Activated effector memory CD4-positive, alpha-beta T cell treated with Interleukin-2 at 50 U/mL for 16 hours (primary cell): ENCODE results near the gene SNN.

Source experiments
- DNase-seq: peaks from one replicate; pipeline ENCODE4 v3.0.0-alpha.2; 2020

SNN gene

GRCh38 chr16:11635679-11636171, 32.5 kb upstream of the SNN start:
- DNase-seq, result no peak

- DNase-seq, result no peak
Observed at GRCh38 chr16:11636172-11636721, 32.0 kb upstream of the SNN start.

DNA sequence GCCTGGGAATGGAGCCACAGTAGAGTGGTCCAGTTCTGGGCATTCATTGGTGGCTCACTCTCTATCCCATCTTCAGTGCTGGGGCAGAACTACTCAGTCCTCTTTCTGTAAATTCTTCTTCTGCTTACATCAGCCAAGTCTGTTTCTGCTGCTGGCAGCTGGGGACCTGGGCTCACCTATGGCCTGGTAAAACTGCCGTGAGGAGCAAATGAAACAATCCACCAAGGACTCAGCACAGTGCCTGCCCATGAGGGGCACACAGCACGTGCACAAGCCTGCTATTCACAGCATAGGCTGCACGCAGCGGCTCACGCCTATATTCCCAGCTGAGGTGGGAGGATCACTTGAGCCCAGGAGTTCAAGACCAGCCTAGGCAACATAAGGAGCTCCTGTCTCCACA, 30.9 kb upstream of the SNN start:
- no peak for DNase-seq

- no peak for DNase-seq
Observed at GRCh38 chr16:11638140-11638539, 30.1 kb upstream of the SNN start.

DNA sequence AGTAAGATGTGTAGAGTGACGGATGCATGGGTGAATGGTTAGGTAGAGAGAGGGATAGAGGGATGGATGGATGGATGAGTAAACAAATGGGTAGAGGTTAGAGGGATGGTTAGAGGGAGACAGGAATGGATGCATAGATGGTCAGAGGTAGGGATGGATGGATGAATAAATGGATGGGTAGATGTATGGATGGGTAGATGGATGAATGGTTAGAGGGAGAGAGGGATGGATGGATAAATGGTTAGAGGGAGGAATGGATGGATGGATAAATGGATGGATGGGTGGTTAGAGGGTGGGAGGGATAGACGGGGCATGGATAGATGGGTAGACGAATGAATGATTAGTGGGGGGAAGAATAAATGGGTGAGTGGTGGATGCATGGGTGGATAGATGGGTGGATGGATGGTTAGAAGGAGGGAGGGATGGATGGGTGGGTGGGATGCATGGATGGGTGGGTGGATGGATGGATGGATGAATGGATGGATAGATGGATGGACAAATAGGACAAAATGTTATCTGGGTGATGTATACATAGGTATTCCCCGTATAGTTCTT, 29.2 kb upstream of the SNN start:
- DNase-seq, result no peak

DNA sequence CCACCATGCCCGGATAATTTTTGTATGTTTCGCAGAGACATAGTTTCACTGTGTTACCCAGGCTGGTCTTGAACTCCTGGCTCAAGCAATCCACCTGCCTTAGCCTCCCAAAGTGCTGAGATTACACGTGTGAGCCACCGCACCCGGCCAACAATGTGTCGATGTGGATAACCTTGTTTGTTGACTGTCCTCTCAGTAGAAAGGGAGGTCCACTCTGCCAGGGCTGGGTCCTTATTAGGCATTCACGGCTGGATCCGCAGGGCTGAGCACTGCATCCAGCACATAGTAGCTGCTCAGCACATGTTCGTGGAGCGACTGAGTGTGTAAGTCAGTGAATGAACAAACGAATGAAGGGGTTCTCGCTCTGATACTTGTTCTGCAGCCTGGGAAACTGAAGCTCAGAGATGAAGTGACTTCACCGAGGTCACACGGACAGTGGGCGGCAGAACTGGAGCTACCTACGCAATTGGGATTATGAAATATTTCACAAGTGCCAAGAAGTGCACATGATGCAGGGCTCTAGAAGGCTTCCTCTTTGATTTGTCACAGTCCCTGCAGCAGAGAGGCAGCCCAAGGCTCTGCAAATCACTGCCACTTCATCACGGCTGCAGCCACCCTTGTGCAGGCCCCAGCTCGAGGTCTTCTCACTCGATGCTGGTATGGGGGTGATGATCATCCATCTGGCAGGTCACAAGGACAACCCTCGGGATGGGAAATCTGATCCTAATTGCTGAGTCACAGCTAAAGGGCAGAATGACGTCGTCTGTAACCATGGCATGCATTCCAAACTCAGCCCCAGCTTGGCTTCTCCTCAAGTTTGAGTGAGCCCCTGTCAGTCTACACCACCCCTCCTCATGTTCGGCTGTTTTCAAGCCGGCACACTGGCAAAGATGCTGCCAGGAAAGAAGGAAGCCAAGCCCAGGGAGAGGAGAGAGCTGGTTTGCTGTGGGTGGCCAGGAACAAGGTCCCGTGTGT, 28.0 kb upstream of the SNN start:
- DNase-seq, result no peak

DNA sequence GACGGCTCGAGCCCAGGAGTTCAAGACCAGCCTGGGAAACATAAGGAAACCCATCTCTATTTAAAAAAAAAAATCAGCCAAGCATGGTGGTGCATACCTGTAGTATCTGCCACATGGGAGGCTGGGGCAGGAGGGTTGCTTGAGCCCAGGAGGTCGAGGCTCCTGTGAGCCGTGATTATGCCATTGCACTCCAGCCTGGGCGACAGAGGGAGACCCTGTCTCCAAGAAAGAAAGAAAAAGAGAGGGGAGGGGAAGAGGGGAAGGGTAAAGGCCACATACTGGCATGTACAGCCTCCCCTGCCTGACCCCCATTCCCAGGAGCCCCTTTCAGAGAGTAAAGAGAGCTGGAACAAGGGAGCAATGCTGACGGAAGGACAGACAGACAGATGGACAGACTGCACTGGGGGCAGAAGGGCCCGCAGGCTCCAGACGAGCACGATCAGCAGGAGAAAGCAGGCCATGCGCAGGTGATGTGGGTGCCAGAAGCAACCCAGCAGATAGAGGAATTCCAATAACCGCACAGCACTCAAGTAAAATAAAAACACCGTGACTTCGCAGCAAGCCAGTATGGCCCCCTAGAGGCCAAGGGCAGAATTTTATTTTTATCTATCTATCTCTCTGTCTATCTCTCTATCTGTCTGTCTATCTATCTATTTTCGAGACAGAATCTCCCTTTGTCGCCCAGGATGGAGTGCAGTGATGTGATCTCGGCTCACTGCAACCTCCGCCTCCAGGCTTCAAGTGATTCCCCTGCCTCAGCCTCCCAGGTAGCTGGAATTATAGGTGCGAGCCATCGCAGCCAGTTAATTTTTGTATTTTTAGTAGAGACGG, 27.1 kb upstream of the SNN start:
- DNase-seq, result peak; percentile 14

- DNase-seq, result no peak
Observed at GRCh38 chr16:11642765-11643116, 25.5 kb upstream of the SNN start.

DNA sequence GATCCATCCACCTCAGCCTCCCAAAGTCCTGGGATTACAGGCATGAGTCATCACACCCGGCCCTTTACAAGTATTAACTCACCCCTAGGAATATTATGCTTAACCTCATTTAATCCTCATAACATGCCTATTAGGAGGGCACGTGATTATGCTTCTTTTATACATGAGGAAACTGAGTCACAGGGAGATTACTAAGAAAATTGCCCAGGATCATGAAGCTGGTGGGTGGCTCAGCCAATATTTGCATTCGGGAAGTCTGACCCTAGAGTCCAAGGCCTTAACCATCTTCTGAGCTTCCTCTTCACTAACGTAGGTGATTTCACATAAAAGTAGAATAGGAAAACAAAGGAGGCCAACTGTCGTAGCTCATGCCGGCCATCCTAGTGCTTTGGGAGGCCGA, 19.0 kb upstream of the SNN start:
- no peak for DNase-seq

- DNase-seq, result no peak
Observed at GRCh38 chr16:11650641-11651591, 17.3 kb upstream of the SNN start.

DNA sequence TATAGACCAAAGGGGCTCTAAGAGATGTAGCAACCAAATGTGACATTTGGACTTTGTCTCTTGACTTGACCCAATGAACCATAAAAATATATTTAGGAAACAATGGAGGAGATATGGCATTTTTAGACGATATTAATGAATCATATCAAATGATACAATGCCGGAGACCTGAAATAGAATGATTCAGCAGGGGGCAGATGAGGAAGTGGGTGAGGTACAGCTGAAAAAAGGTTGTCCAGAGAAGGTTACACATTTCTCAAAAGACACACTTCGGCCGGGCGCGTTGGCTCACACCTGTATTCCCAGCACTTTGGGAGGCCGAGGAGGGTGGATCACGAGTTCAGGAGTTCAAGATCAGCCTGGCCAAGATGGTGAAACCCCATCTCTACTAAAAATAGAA, 16.5 kb upstream of the SNN start:
- no peak for DNase-seq

DNA sequence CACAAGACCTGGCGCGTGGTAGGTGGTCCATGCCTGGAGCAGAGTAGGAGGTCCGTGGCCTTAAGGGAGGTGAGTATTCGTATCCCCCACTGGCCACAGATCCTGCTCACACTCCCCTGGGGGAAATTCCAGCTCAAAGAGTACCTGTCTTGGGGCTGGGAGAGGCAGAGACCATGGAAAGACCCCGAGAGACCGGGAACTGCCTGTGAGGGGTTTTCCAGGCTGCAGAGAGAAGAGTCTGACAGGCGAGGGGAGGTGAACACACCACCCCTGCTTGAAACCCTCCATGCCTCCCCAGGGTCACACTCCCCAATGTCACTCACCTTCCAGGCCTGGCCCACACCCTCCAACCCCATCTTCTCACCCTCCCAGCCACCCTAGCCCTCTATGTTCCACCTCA, 12.6 kb upstream of the SNN start:
- no peak for DNase-seq

DNA sequence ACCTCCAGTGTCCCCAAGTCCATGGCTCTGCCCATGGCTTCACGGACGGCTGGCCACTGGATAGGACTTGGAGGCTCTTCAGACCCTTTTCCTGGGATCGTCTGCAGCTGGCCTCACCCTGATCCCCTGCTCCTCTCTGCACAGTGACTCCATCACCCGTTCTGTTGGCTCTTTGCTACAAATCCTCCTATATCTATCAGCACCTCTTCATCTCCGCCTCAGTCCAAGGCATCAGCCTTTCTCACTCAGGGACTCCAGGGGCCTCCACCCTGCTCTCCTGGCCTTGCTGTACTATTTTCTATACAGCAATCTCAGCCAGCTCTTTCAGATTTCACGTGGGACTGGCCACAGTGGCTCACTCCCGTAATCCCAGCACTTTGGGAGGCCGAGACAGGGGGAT, 10.7 kb upstream of the SNN start:
- no peak for DNase-seq

DNA sequence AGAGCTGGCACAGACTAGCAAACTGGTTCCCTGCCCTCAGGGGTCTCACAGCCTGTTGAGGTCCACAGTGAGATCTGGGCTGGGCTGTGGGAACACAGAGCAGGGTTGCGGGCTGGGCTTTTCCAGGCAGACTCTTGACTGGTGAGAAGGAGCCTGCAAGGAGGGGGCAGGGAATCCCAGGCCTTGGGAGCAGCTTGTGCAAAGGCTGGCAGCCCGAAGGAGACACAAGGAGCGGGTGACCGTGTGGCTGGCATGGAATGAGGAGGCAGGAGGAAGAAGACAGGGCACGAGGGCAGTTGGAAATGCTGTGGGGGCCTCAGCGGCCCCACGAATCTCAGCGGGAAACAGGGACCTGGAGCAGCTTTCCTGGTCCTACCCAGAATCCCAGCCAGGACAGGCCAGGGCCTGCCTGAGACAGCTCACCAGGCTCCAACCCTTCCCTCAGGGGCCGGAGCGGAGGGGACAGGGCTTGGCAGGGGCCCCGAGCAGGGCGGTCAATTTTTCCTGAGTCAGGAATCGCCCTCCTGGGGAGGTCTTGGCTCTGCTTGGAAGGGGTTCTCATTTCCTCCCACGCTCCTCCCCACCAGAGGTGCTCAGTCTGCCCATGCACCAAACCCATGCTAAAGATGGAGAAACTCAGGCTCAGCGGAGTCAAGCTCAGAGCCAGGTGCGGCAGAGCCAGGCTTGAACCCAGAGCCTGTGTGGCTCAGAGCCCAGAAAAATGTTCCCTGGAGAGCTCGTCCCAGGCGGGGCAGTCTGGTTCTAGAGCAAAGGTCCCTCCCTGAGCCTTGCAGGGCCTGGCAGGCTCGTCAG, 9.2 kb upstream of the SNN start:
- no peak for DNase-seq

DNA sequence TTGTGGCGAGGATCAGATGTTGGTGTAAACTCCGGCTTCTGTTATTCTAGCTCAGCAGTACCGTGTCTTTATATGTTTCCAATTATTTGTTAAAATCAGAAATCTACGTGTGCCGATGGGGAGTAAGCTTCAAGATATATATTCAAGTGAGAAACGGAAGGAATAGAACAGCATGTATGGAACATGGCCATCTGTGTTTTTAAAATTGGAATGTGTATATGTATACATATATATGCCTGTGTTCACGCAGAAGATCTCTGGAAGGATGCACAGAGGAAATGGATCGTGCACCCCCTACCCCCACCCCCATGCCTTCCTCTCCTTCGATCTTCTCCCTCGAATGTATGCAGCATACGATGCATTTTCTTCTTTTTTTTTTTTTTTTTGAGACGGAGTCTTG, 7.7 kb upstream of the SNN start:
- no peak for DNase-seq

DNA sequence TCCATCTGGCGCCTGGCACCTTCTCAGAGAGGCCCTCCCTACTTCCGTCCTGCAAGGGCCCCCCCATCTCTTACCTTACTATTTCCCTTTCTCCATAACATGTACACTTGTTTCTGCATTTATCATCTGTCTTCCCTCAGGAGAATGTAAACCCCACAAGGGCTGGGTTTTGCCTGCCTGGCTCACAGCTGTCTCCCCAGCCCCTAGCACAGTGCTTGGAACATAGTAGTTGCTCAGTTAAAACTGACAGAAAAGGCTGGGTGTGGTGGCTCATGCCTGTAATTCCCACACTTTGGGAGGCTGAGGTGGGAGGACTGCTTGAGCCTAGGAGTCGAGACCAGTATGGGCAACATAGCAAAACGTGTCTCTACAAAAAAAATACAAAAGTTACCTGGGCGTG, 5.7 kb upstream of the SNN start:
- no peak for DNase-seq

- peak; percentile 19 for DNase-seq
Observed at GRCh38 chr16:11665071-11665491, 3.2 kb upstream of the SNN start.

DNA sequence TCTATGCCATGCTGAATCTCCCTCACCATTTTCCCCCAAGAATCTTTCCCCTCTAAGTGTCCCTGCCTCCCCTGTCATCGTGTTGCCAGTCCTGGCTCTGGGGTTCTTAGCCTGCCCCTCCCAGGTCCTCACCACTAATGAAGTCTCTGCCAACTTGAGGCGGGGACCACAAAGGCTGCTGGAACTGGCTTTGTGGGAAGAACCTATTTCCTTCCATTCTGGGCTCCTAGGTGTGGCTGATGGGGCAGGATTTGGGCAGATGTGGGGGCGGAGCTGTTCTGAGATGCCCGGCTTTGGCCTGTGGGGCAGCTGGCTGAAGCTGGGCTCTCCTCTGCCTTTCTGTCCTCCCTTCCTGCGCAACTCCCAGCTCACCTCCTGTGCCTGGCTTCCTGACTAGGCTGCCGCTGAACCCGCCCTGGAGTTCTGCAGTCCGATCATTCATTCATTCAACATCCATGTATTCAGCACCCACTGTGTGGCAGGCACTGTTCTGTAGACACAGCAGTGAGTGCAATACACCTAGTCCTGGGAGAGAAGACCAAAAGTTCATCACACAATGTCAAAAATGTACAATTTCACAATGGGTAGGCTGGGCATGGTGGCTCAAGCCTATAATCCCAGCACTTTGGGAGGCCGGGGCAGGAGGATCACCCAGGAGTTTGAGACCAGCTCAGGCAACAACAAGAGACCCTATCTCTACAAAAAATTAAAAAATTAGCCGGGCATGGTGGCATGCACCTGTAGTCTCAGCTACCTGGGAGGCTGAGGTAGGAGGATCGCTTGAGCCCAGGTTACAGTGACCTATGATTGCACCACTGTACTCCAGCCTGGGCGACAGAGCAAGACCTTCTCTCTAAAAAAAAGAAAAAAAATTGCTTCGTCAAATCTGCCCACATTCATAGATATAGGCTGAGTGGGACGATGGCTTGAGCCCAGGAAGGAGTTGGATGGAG, 1.9 kb upstream of the SNN start:
- DNase-seq, result no peak

GRCh38 chr16:11667221-11667823, 933 bp upstream of the SNN start:
- DNase-seq, result no peak
